GM12878 (cell line): ENCODE data around the gene PKMYT1.

Experiments
- CHD1 ChIP-seq: IDR thresholded peaks from 2 replicates; pipeline ENCODE4 v1.6.1; 2012; ENCODE audit warnings: low read depth, low read length, improper control_type of control experiment
- CTCF ChIP-seq, 3 experiments: IDR thresholded peaks in 2 of 3; conservative IDR thresholded peaks in 1 of 3; 2 replicates each; pipeline ENCODE4 v1.5.1; 2011; ENCODE audit warnings: low read depth in 3 of 3, low read length in 3 of 3, mild to moderate bottlenecking in 3 of 3, control low read depth in 2 of 3, moderate library complexity in 2 of 3, inconsistent platforms in 1 of 3, mixed read lengths in 1 of 3; ENCODE audit not compliant: control insufficient read depth in 2 of 3, insufficient read depth in 1 of 3; ENCODE audit errors: extremely low read depth in 1 of 3

DNA sequence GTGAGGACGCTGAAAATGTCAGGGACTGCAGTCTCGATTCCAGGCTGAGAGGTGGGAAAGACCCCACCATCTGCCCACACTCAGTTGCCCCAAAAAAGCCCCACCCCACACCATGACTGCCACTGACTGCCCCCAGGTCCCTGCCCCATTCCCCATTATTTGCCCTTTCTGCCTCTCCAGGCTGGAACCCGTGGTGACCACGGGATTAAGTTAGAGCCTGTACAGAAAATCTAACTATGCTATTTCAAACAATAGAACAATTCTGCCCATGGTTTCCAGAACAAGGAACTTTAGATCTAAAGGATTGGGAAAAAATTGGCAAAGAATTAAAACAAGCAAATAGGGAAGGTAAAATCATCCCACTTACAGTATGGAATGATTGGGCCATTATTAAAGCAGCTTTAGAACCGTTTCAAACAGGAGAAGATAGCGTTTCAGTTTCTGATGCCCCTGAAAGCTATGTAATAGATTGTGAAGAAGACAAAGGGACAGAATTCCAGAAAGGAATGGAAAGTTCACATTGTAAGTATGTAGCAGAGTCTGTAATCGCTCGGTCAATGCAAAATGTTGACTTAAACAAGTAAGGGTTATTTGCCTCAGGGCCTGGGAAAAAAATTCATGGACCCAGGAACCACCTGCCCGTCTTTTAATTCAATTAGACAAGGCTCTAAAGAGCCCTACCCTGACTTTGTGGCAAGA, 54.1 kb downstream of the PKMYT1 start:
- TF ChIP-seq CHD1 (no peak), CTCF (IDR thresholded peaks at IDR 0.05 in 2 of 3, conservative IDR thresholded peaks at IDR 0.05 in 1 of 3; ENCODE audit: control insufficient read depth in 2 of 3, extremely low read depth in 1 of 3, insufficient read depth in 1 of 3, low read depth in 3 of 3, low read length in 3 of 3) (no peak)
